Fibroblast of skin of right quadriceps (primary cell): Measurements from ENCODE around the gene NUTM1.
A peak's percentile ranks its signal among the peaks of the same experiment; 100 is the strongest.

Experiments
- DNase-seq: peaks from one replicate; pipeline ENCODE4 v3.0.0-alpha.2; 2013

NUTM1 gene, protein sequence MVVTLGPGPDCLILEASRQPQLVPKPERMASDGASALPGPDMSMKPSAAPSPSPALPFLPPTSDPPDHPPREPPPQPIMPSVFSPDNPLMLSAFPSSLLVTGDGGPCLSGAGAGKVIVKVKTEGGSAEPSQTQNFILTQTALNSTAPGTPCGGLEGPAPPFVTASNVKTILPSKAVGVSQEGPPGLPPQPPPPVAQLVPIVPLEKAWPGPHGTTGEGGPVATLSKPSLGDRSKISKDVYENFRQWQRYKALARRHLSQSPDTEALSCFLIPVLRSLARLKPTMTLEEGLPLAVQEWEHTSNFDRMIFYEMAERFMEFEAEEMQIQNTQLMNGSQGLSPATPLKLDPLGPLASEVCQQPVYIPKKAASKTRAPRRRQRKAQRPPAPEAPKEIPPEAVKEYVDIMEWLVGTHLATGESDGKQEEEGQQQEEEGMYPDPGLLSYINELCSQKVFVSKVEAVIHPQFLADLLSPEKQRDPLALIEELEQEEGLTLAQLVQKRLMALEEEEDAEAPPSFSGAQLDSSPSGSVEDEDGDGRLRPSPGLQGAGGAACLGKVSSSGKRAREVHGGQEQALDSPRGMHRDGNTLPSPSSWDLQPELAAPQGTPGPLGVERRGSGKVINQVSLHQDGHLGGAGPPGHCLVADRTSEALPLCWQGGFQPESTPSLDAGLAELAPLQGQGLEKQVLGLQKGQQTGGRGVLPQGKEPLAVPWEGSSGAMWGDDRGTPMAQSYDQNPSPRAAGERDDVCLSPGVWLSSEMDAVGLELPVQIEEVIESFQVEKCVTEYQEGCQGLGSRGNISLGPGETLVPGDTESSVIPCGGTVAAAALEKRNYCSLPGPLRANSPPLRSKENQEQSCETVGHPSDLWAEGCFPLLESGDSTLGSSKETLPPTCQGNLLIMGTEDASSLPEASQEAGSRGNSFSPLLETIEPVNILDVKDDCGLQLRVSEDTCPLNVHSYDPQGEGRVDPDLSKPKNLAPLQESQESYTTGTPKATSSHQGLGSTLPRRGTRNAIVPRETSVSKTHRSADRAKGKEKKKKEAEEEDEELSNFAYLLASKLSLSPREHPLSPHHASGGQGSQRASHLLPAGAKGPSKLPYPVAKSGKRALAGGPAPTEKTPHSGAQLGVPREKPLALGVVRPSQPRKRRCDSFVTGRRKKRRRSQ

DNA sequence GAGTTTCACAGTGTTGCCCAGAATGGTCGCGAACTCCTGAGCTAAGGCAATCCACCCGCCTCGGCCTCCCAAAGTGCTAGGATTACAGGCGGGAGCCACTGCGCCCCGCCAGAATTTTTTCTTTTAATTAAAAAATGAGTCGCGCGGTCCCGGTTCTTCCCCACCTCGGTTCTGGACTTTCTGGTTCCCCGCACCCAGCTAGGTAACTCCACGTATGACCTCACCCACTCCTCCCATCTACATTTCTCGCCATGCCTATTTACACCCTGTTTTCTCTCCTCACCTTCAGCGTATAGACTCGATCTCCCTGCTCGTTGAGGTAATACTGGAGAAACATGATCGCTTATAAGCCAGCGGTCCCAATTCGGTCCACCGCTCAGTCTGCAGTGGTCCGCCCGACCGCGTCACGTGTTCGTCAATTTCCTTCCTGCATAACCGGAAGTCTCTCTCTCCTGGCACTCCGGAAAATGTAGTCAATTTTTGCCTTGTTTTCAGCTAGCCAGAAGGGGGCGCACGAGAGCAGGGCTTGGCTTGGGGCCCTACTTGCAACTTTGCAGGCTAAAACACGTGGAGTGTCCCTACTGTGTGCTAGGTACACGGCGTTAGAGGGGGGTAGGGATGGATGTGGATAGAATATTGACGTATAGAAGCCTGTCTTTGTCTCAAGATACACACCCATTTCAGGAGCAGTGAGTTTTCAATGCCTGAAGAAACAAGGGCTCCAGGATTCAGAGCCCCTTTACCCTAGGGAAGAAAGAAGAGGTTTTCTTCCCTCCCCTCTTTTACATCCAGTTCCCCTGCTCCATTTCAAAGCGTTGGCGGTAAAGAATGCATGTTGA is at the start of gene NUTM1, which contains the start of gene NOP10:
Gene NUTM1 (plus strand): TSS at position 579 of the 839 bp plus-strand sequence. CDS start 382 bp downstream, outside the sequence.
Gene NOP10 (minus strand): TSS at position 400 of the 839 bp plus-strand sequence. CDS start 63 bp downstream, at position 337.
- peak; percentile 90 for DNase-seq

- peak; percentile 14 for DNase-seq
Measured at GRCh38 chr15:34297059-34297458, 46.1 kb upstream of the NUTM1 start.

DNA sequence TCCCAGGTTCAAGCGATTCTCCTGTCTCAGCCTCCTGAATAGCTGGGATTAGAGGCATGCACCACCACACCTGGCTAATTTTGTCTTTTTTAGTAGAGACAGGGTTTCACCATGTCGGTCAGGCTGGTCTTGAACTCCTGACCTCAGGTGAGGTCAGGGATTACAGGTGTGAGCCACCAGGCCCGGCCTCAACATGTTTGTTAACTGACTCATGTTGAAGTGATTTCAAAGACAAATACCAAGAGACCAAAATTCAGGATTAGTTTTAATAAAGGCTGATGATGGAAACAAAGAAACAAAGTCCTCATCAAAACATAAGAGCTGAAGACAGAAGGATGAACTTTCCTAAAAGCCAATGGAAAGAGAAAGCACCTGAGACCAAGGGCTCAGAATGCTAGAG is 42.1 kb upstream of the NUTM1 start:
- DNase-seq, result no peak

DNA sequence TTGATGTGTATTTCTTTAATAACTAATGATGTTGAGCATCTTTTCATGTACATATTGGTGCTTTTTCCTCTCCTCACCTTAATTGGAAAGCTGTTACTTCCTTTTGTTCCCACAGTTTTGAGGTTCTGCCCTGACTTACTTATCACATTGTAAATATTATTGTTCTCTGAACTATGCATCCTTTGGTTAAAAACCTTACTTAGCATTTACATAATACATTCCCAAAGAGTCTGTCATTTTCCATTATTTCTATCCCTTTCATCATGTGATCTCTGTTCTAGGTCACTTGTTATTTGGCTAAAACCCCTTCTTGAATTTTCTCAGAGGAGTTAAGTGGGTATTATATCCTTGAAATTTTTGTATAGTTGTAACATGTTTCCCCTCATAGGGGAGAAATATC is 38.5 kb upstream of the NUTM1 start:
- DNase-seq, result peak; percentile 35

DNA sequence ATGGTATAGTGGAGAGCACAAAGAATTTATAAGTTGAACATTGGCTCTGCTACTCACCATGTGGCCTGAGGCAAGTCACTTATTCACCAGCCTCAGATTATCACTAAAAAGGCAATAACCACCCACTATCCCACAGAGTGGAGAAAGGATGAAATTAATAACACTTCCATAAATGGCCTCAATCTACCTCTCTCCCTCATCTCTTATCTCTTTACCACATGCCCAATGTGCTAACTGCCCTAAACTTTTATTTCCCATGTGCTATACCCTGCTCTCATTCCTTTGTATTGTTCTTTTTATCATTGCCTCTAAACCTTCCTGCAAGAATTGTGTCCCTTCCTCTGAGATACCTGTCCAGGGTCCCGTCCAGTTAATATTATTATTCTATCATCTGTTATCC is 31.6 kb upstream of the NUTM1 start:
- DNase-seq, result no peak

DNA sequence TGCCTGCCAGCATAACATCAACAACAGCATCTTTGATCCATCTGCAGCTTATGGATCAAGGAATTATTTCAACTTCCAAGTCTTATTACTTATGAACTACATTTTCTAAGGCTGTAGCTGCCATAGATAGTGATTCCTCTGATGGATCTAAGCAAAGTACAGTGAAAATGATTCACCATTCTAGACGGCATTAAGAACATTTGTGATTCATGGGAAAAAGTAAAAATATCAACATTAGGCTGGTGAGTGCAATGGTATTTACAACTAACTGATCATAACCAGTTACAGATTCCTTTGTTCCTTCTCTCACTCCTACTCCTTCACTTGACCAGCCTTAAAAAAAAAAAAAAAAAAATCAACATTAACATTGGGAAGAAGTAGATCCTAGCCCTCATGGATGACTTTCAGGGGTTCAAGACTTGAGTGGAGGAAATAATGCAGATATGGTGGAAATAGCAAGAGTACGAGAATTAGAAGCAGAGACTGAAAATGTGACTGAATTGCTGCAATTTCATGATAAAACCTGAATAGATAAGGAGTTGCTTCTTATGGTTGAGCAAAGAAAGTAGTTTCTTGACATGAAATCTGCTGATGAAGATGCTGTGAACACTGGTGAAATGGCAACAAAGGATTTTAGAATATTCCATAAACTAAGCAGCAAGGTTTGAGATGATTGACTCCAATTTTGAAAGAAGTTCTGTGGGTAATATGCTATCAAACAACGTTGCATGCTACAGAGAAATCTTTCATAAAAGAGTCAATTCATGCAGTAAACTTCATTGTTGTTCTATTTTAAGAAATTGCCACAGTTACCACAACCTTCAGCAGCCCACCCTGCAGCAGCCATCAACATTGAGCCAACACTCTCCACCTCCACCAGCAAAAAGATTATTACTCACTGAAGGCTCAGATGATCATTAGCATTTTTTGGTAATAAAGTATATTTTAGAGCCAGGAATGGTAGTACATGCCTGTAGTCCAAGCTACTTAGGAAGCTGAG is 28.3 kb upstream of the NUTM1 start:
- no peak for DNase-seq

- peak; percentile 62 for DNase-seq
Measured at GRCh38 chr15:34318277-34319079, 24.6 kb upstream of the NUTM1 start.

DNA sequence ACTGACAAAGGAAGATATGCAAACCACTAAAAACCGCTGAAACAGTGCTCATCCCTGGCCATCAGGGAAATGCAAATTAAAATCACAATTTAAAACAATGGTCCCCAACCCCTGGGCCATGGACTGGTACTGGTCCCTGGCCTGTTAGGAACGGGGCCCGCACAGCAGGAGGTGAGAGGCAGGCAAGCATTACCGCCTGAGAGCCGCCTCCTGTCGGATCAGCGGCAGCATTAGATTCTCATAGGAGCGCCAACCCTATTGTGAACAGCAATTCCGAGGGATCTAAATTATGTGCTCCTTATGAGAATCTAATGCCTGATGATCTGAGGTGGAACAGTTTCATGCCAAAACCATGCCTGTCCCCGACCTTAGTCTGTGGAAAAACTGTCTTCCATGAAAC is 19.9 kb upstream of the NUTM1 start:
- no peak for DNase-seq

DNA sequence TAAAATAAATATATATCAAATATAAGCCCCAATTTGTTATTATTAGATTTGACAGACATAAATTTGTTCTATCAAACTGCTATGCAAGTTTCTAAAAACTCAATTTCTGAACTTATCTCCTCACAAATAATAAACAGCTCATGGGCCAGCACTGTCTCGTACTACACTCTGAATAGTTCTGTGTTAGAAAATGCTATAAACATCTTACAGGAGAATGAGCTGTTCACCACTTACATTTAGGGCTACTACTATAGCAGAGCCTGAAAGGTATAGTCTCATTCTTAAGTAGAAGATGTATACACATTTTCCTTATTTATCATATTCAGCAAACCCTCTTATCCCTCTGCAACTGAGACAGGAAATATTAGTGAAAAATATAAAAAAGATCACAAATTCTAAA is 18.2 kb upstream of the NUTM1 start:
- DNase-seq, result no peak

DNA sequence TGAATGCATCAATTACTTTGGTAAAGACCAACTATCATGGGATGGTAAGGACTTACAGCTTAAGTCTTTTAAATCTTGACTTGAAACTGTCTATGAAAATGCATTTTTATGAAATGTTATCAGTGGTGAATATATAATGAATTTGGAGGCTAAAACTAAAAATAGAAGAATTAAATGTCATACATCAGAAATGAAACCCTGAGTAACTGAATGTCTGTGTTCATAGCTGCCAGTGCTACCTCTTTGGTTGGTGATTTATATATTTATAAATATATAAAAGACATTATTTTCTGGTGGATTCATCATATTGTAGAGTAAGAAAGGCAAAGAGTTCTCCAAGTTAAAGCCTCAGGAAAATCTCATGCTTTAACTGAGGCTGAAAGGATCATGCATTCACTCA is 17.7 kb upstream of the NUTM1 start:
- no peak for DNase-seq

- DNase-seq, result no peak
Measured at GRCh38 chr15:34327906-34328305, 15.2 kb upstream of the NUTM1 start.

GRCh38 chr15:34329006-34329405 is 14.1 kb upstream of the NUTM1 start:
- DNase-seq, result no peak

DNA sequence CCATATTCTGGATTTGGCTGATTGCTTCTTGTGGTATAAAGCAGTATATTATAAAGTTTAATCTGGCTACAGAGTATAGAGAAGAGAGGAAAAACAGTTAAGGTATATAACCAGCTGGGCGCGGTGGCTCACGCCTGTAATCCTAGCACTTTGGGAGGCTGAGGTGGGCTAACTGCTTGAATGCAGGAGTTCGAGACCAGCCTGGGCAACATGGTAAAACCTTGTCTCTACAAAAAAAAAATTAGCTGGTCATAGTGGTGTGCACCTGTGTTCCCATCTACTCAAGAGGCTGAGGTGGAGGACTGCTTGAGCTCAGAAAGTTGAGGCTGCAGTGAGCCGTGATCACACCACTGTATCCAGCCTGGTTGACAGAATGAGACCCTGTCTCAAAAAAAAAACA is 12.8 kb upstream of the NUTM1 start:
- DNase-seq, result no peak

- DNase-seq, result no peak
Measured at GRCh38 chr15:34331809-34332208, 11.3 kb upstream of the NUTM1 start.

GRCh38 chr15:34332553-34333120 is 10.5 kb upstream of the NUTM1 start:
- DNase-seq, result no peak

DNA sequence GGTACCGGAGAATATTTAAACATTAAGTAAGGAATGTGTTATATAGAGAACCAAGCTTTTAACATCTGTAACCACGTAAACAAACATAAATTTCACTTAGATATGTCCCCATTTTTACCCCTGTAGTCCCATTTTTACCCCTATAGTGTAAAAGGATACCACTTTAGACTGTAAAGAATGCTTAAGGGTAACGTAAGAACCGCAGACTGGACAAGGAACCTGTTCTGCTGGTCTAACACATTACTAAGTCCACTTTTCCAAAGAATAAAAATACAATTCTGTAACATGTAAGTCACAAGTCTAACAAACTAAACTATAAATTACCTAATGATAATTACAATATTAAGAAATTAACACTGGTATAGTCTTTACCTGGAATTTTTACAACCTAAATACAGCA is 8.4 kb upstream of the NUTM1 start:
- no peak for DNase-seq

DNA sequence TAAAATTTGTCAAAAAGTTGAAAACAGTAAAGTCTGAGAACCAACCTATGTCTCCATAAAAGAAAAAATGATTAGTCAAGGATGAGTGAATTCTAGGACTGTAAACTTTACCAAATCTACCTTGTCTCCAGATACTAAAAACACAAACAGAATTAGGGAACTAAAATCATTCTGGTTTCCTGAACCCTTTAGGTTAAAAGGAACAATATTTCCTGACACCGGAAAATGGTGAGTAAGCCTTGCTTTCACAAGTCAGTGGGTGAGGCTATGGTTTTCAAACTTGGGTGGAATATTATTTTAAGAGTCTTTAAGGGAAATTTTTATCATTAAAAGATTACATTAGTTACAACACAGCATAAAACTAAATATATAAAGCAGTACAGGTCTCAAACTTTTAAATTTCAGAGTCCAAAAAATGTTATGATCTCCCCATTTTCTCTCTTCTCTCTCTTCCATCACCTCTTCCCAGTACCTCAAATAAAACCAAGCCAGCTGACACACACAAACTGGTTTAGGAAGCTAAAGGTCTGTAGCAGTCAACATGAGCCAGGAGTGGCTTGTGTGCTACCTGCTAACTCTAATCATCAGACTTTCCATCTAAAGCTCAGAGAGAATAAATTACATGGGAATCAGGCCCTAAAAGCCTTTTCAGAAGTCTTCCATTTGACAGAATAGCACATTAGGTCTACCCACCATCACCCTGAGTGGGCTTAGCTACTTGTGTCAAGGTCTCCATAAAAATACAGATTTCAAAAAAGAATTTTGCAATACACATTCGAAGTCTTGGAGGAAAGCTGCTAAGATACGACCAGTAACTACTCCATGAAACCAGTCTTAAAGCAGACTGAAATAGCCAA is 7.7 kb upstream of the NUTM1 start:
- no peak for DNase-seq

- no peak for DNase-seq
Measured at GRCh38 chr15:34336231-34336990, 6.7 kb upstream of the NUTM1 start.
